Natural killer cell (primary cell): ENCODE measurements around the gene ATP8B3. TPM values are rescaled to one million over a fixed set of nuclear protein-coding genes. Genes with fewer than 3 reads are reported as not detected.

ENCODE experiments used
- ATAC-seq, 3 donors: fragments of 150-1000 bp in 2 of 3; fragments of 200-7000 bp in 1 of 3; cut with Tn5 transposase; 1 replicate in 1 of 3; 2 replicates in 2 of 3; pipeline ENCODE4 v1.10.0; 2021; ENCODE audit warnings: mild to moderate bottlenecking in 2 of 3, moderate library complexity in 2 of 3
- DNase-seq, 2 donors: peaks; one replicate each; pipeline versions ENCODE4 v3.0.0 to v3.0.0-alpha.2; 2013 to 2021; ENCODE audit warnings: mixed read lengths in 1 of 2
- H3K27ac ChIP-seq: one replicate; pipeline ENCODE4 v1.5.1; 2013; ENCODE audit warnings: mild to moderate bottlenecking, low read length
- H3K27me3 ChIP-seq: one replicate; pipeline ENCODE4 v1.6.1; 2013; ENCODE audit warnings: low read length; ENCODE audit not compliant: control insufficient read depth, insufficient read depth
- H3K36me3 ChIP-seq: one replicate; pipeline ENCODE4 v1.6.1; 2013; ENCODE audit warnings: low read length; ENCODE audit not compliant: control insufficient read depth, insufficient read depth
- H3K4me1 ChIP-seq: one replicate; pipeline ENCODE4 v1.6.1; 2013; ENCODE audit warnings: low read length; ENCODE audit not compliant: control insufficient read depth, insufficient read depth
- H3K4me3 ChIP-seq: one replicate; pipeline ENCODE4 v1.5.1; 2013; ENCODE audit warnings: low read length
- H3K9me3 ChIP-seq: one replicate; pipeline ENCODE4 v1.6.1; 2013; ENCODE audit warnings: low read length; ENCODE audit not compliant: control insufficient read depth, insufficient read depth
- H3K27ac Mint-ChIP-seq, 2 donors: one replicate each; pipeline ENCODE4 v1.8.0; 2022; ENCODE audit warnings: mild to moderate bottlenecking in 2 of 2, mixed read lengths in 2 of 2, moderate library complexity in 1 of 2
- H3K27me3 Mint-ChIP-seq, 2 donors: one replicate each; pipeline ENCODE4 v1.8.0; 2022; ENCODE audit warnings: low read depth in 2 of 2, mixed read lengths in 2 of 2
- H3K36me3 Mint-ChIP-seq: one replicate; pipeline ENCODE4 v1.8.0; 2022; ENCODE audit warnings: mixed read lengths
- H3K4me1 Mint-ChIP-seq, 2 donors: one replicate each; pipeline ENCODE4 v1.8.0; 2022; ENCODE audit warnings: mixed read lengths in 2 of 2
- H3K4me3 Mint-ChIP-seq: one replicate; pipeline ENCODE4 v1.8.0; 2022; ENCODE audit warnings: mild to moderate bottlenecking, moderate library complexity, mixed read lengths
- H3K9me3 Mint-ChIP-seq, 2 donors: one replicate each; pipeline ENCODE4 v1.8.0; 2022; ENCODE audit warnings: mixed read lengths in 2 of 2
- CTCF ChIP-seq: fragments of 200-600 bp; IDR thresholded peaks from one replicate; pipeline ENCODE4 v1.8.0; 2022; ENCODE audit warnings: antibody characterized with exemption
- WGBS: methylation state at CpG from one replicate; pipeline ENCODE4 v1.1.7; 2013; ENCODE audit warnings: missing lambda C conversion rate; ENCODE audit not compliant: insufficient coverage; 5-methylcytosine and 5-hydroxymethylcytosine counted together
- intact Hi-C: fragments of 100-400 bp; cut with micrococcal nuclease; formaldehyde crosslinking; loops from one replicate; pipeline ENCODE4 v1.14.2; 2022
- total RNA-seq, 4 donors: library from RNA; stranded (reverse); fragments of 120-200 nt in 1 of 4; gene quantifications; one replicate each; pipeline versions ENCODE4 v1.2.3 to v1.2.4, GENCODE V29; 2013 to 2022

Gene ATP8B3
- total RNA-seq, 3 donors from 2014 or later (not counting 1 experiment from before 2014, with no cell fraction given), result 5.3 to 11.5 (median 11.2) TPM

DNA sequence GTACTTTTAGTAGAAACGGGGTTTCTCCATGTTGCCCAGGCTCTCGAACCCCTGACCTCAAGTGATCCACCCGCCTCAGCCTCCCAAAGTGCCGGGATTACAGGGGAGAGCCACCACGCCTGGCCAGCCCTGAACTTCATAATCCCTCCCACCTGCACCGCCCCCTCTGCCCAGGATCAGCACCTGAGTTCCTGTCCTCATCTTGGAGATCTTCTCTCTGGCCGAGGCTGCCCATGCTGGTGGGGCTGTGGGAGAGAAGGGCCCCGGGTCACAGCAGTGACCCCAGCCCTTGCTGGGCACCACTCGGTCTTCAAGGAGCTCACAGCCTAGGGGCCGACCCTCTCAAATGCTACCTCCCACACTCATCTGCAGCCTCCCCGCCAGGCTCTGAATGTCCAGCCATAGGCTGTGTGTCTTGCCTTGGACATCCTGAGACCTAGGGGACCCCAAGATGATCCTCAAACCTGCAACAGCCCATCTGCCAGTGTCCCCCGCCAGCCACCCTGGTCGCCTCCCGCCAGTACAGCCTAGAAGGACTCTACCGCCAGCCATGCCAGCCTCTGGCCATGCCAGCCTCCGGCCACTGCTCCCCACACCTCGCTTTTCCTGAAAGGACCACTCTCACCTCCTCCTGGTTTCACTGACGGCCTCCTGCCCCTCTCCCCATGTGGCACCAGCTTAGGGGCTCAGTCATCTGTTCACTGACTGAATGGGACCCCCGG is 1.5 kb downstream of the ATP8B3 start:
- no peaks in the 10 kb centered on the region for H3K36me3 ChIP-seq
- peak overlapping the region in 1 of 2 donors; percentile 84 for H3K27ac Mint-ChIP-seq
- peaks cover 22% of the 10 kb centered on the region for H3K4me1 ChIP-seq
- peak overlapping the region; percentile 21 for H3K4me3 Mint-ChIP-seq
- H3K4me1 Mint-ChIP-seq, result peaks cover 7 to 25% of the 10 kb centered on the region in 2 donors
- H3K9me3 ChIP-seq, result no peaks in the 10 kb centered on the region
- H3K9me3 Mint-ChIP-seq, result no peaks in the 10 kb centered on the region
- intact Hi-C loops, result no loop called here
- no peak for ATAC-seq
- H3K36me3 Mint-ChIP-seq, result no peaks in the 10 kb centered on the region
- H3K27ac ChIP-seq, result no peak overlapping the region
- WGBS, result 93% methylated on average over 18 of the region's 19 CpGs
- no peak for TF ChIP-seq CTCF
- H3K27me3 Mint-ChIP-seq, result no peaks in the 10 kb centered on the region
- no peaks in the 10 kb centered on the region for H3K27me3 ChIP-seq
- DNase-seq, result no peak
- H3K4me3 ChIP-seq, result no peak overlapping the region

DNA sequence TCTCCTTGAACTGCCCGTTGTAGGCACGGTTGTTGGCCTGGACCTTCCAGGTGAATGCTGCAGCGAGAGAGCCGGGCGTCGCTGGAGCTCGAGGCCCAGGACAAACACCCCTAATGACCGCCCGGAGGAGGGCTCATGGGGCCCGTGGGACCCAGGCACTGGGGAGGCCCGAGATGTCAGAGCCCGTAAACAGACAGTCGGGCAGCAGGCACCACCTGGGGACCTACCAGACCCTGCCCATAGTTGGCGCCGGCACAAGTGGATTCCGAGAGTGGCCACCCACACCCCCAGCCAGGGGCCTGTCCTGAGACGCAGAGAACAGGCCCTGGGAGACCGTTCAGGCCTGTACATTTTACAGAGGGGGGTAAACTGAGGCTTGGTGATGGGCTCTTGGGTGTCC is 2.4 kb downstream of the ATP8B3 start:
- intact Hi-C loops, result no loop called here
- DNase-seq (no peak), ATAC-seq (no peak)
- no peak overlapping the region for H3K4me3 Mint-ChIP-seq
- H3K27ac Mint-ChIP-seq, result no peak overlapping the region
- no peaks in the 10 kb centered on the region for H3K27me3 Mint-ChIP-seq
- H3K4me1 Mint-ChIP-seq, result peaks cover 7 to 25% of the 10 kb centered on the region in 2 donors
- Histone ChIP-seq H3K27me3 (no peaks in the 10 kb centered on the region), H3K4me1 (peaks cover 22% of the 10 kb centered on the region), H3K9me3 (no peaks in the 10 kb centered on the region), H3K36me3 (no peaks in the 10 kb centered on the region), H3K4me3 (no peak overlapping the region), H3K27ac (no peak overlapping the region)
- H3K36me3 Mint-ChIP-seq, result no peaks in the 10 kb centered on the region
- TF ChIP-seq CTCF, result no peak
- no peaks in the 10 kb centered on the region for H3K9me3 Mint-ChIP-seq
- WGBS, result 95% methylated on average over 18 of the region's 18 CpGs

DNA sequence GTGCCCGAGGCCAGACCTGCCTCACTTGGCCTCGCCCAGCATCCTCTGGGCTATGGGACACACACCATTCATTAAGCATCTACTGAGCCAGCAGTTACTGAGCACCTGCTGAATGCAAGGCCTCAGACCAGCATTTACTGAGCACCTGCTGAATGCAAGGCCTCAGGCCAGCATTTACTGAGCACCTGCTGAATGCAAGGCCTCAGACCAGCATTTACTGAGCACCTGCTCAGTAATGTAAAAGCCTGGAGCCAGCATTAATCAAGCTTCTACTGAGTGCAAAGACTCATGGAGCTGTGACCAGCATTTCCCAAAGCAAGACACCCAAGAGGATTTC is 3.7 kb downstream of the ATP8B3 start:
- no peak for ATAC-seq

More for the DNA sequence above, 3.7 kb downstream of the ATP8B3 start:
- intact Hi-C loops, result no loop called here
- no peaks in the 10 kb centered on the region for H3K9me3 ChIP-seq
- DNase-seq, result no peak
- H3K27ac ChIP-seq, result no peak overlapping the region
- H3K27me3 ChIP-seq, result no peaks in the 10 kb centered on the region
- H3K36me3 ChIP-seq, result no peaks in the 10 kb centered on the region
- peaks cover 17% of the 10 kb centered on the region for H3K4me1 ChIP-seq
- Mint-ChIP-seq H3K9me3 (no peaks in the 10 kb centered on the region), H3K4me3 (no peak overlapping the region), H3K36me3 (no peaks in the 10 kb centered on the region), H3K27me3 (no peaks in the 10 kb centered on the region), H3K4me1 (peaks cover 7 to 25% of the 10 kb centered on the region in 2 donors), H3K27ac (no peak overlapping the region)
- no peak overlapping the region for H3K4me3 ChIP-seq
- WGBS, result 88% methylated on average over 2 of the region's 2 CpGs
- TF ChIP-seq CTCF, result no peak
